ENCODE measurements around the gene PLEKHA6.
A peak's percentile ranks its signal among the peaks of the same experiment; 100 is the strongest.

The PLEKHA6 gene

GRCh38 chr1:204359474-204360255 lies at the start of gene PLEKHA6:
Gene PLEKHA6, minus strand, starts transcription at chr1:204359929. Its CDS starts 86,202 bp downstream, at chr1:204273727.
- DNase-seq (ENCODE audit: low read depth in 3 of 3, low spot score in 1 of 3) = no peak

- DNase-seq (ENCODE audit: low read depth in 3 of 3, low spot score in 1 of 3) = no peak
Measured at GRCh38 chr1:204409123-204409522, 49.4 kb upstream of the PLEKHA6 start.

GRCh38 chr1:204408602-204409001 lies 48.9 kb upstream of the PLEKHA6 start:
- DNase-seq (ENCODE audit: low read depth in 3 of 3, low spot score in 1 of 3) = no peak

GRCh38 chr1:204408074-204408507 lies 48.4 kb upstream of the PLEKHA6 start:
- no peak for DNase-seq (ENCODE audit: low read depth in 3 of 3, low spot score in 1 of 3)

GRCh38 chr1:204407295-204407971 lies 47.7 kb upstream of the PLEKHA6 start:
- no peak for DNase-seq (ENCODE audit: low read depth in 3 of 3, low spot score in 1 of 3)

- DNase-seq (ENCODE audit: low read depth in 3 of 3, low spot score in 1 of 3) = no peak
Measured at GRCh38 chr1:204406621-204407020, 46.9 kb upstream of the PLEKHA6 start.

GRCh38 chr1:204405988-204406387 lies 46.3 kb upstream of the PLEKHA6 start:
- no peak for DNase-seq (ENCODE audit: low read depth in 3 of 3, low spot score in 1 of 3)

GRCh38 chr1:204404629-204405028 lies 44.9 kb upstream of the PLEKHA6 start:
- no peak for DNase-seq (ENCODE audit: low read depth in 3 of 3, low spot score in 1 of 3)

GRCh38 chr1:204402391-204402790 lies 42.7 kb upstream of the PLEKHA6 start:
- no peak for DNase-seq (ENCODE audit: low read depth in 3 of 3, low spot score in 1 of 3)

- DNase-seq (ENCODE audit: low read depth in 3 of 3, low spot score in 1 of 3) = no peak
Measured at GRCh38 chr1:204401730-204402129, 42.0 kb upstream of the PLEKHA6 start.

- DNase-seq (ENCODE audit: low read depth in 3 of 3, low spot score in 1 of 3) = no peak
Measured at GRCh38 chr1:204400882-204401510, 41.3 kb upstream of the PLEKHA6 start.

GRCh38 chr1:204398197-204399125 lies 38.7 kb upstream of the PLEKHA6 start:
- peak in 2 of 3 donors; percentile 24 for DNase-seq (ENCODE audit: low read depth in 3 of 3, low spot score in 1 of 3)

- no peak for DNase-seq (ENCODE audit: low read depth in 3 of 3, low spot score in 1 of 3)
Measured at GRCh38 chr1:204396015-204396583, 36.4 kb upstream of the PLEKHA6 start.

GRCh38 chr1:204391629-204392028 lies 31.9 kb upstream of the PLEKHA6 start:
- no peak for DNase-seq (ENCODE audit: low read depth in 3 of 3, low spot score in 1 of 3)

- DNase-seq (ENCODE audit: low read depth in 3 of 3, low spot score in 1 of 3) = no peak
Measured at GRCh38 chr1:204390751-204391466, 31.2 kb upstream of the PLEKHA6 start.

- DNase-seq (ENCODE audit: low read depth in 3 of 3, low spot score in 1 of 3) = no peak
Measured at GRCh38 chr1:204385727-204386126, 26.0 kb upstream of the PLEKHA6 start.

GRCh38 chr1:204384636-204385352 lies 25.1 kb upstream of the PLEKHA6 start:
- DNase-seq (ENCODE audit: low read depth in 3 of 3, low spot score in 1 of 3) = no peak

GRCh38 chr1:204383163-204383904 lies 23.6 kb upstream of the PLEKHA6 start:
- no peak for DNase-seq (ENCODE audit: low read depth in 3 of 3, low spot score in 1 of 3)

- no peak for DNase-seq (ENCODE audit: low read depth in 3 of 3, low spot score in 1 of 3)
Measured at GRCh38 chr1:204382714-204383083, 23.0 kb upstream of the PLEKHA6 start.

Measured in stimulated activated CD4-positive, alpha-beta T cell treated with anti-CD3 and anti-CD28 coated beads, TNF-alpha, amount 100 ng/mL, for 1 hour (primary cell).